ENCODE data around the gene THBS2. TPM values are rescaled to one million over a fixed set of nuclear protein-coding genes. Genes with fewer than 3 reads are reported as not detected.
"Not testable (repeated sequence)": the region's sequence is repeated elsewhere in the genome, so short reads cannot be mapped to it uniquely, and the experiment has no call there.

THBS2 gene
- total RNA-seq, 4 donors from 2014 or later = 5.4 to 28.3 (median 16.3) TPM

GRCh38 chr6:169220068-169220964 lies 33.3 kb downstream of the THBS2 start:
- no peaks in the 10 kb centered on the region for H3K36me3 ChIP-seq
- no peaks in the 10 kb centered on the region for H3K9me3 ChIP-seq
- TF ChIP-seq POLR2A (IDR thresholded peaks at IDR 0.05) = no peak
- TF ChIP-seq, protein P1, sequence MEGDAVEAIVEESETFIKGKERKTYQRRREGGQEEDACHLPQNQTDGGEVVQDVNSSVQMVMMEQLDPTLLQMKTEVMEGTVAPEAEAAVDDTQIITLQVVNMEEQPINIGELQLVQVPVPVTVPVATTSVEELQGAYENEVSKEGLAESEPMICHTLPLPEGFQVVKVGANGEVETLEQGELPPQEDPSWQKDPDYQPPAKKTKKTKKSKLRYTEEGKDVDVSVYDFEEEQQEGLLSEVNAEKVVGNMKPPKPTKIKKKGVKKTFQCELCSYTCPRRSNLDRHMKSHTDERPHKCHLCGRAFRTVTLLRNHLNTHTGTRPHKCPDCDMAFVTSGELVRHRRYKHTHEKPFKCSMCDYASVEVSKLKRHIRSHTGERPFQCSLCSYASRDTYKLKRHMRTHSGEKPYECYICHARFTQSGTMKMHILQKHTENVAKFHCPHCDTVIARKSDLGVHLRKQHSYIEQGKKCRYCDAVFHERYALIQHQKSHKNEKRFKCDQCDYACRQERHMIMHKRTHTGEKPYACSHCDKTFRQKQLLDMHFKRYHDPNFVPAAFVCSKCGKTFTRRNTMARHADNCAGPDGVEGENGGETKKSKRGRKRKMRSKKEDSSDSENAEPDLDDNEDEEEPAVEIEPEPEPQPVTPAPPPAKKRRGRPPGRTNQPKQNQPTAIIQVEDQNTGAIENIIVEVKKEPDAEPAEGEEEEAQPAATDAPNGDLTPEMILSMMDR (IDR thresholded peaks at IDR 0.05) = no peak
- H3K4me3 ChIP-seq = no peak overlapping the region
- no peaks in the 10 kb centered on the region for H3K4me1 ChIP-seq
- peak in 1 of 3 donors; percentile 29 for DNase-seq
- H3K27ac ChIP-seq = no peak overlapping the region
- H3K27me3 ChIP-seq = no peaks in the 10 kb centered on the region

- Histone ChIP-seq H3K4me1 (peaks cover 0 to 9% (median 3%) of the 10 kb centered on the region in 4 donors), H3K27me3 (no peaks in the 10 kb centered on the region), H3K4me3 (no peak overlapping the region), H3K27ac (no peak overlapping the region), H3K9me3 (no peaks in the 10 kb centered on the region), H3K36me3 (no peaks in the 10 kb centered on the region)
- DNase-seq = no peak
- no peak for TF ChIP-seq POLR2A (IDR thresholded peaks at IDR 0.05)
- TF ChIP-seq, protein P1 (IDR thresholded peaks at IDR 0.05) = no peak
Measured at GRCh38 chr6:169217972-169218371, 35.7 kb downstream of the THBS2 start.

DNA sequence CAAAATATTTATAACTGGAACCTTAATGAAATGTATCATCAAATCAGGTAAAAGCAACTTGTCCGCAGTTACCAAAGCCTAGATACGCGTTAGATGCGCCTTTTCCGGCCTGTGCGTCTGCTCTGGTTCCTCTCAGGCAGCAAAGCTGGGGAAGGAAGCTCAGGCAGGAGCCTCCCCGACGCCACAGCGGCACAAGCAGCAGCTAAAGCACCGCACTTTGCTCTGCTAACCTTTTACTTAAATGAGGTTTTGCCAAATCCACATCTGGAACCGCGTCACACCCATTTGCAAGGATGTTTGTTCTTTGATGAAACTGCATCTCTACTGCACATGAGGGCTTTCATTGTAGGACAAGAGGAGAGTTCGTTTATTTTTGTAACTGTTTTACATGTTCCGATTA lies 36.8 kb downstream of the THBS2 start:
- Histone ChIP-seq H3K36me3 (no peaks in the 10 kb centered on the region), H3K27me3 (no peaks in the 10 kb centered on the region), H3K4me3 (no peak overlapping the region), H3K4me1 (peaks cover 0 to 9% (median 3%) of the 10 kb centered on the region in 4 donors), H3K9me3 (no peaks in the 10 kb centered on the region), H3K27ac (no peak overlapping the region)
- DNase-seq = peak in 1 of 3 donors; percentile 40
- no peak for TF ChIP-seq POLR2A (IDR thresholded peaks at IDR 0.05)
- TF ChIP-seq, protein P1 (IDR thresholded peaks at IDR 0.05) = no peak

GRCh38 chr6:169215201-169215681 lies 38.4 kb downstream of the THBS2 start:
- TF ChIP-seq, protein P1 (IDR thresholded peaks at IDR 0.05) = no peak
- TF ChIP-seq POLR2A (IDR thresholded peaks at IDR 0.05) = no peak
- peak in 1 of 3 donors; percentile 42 for DNase-seq
- Histone ChIP-seq H3K4me3 (no peak overlapping the region), H3K27ac (peak overlapping the region; percentile 46 to 86 (median 60)), H3K9me3 (no peaks in the 10 kb centered on the region), H3K36me3 (no peaks in the 10 kb centered on the region), H3K4me1 (peaks cover 0 to 9% (median 3%) of the 10 kb centered on the region in 4 donors), H3K27me3 (no peaks in the 10 kb centered on the region)

GRCh38 chr6:169214789-169215188 lies 38.9 kb downstream of the THBS2 start:
- H3K27ac ChIP-seq = peak overlapping the region; percentile 46 to 86 (median 62)
- DNase-seq = peak in 1 of 3 donors; percentile 47
- H3K27me3 ChIP-seq, H3K36me3 ChIP-seq, H3K4me3 ChIP-seq, H3K9me3 ChIP-seq, H3K4me1 ChIP-seq: not testable (repeated sequence)

DNA sequence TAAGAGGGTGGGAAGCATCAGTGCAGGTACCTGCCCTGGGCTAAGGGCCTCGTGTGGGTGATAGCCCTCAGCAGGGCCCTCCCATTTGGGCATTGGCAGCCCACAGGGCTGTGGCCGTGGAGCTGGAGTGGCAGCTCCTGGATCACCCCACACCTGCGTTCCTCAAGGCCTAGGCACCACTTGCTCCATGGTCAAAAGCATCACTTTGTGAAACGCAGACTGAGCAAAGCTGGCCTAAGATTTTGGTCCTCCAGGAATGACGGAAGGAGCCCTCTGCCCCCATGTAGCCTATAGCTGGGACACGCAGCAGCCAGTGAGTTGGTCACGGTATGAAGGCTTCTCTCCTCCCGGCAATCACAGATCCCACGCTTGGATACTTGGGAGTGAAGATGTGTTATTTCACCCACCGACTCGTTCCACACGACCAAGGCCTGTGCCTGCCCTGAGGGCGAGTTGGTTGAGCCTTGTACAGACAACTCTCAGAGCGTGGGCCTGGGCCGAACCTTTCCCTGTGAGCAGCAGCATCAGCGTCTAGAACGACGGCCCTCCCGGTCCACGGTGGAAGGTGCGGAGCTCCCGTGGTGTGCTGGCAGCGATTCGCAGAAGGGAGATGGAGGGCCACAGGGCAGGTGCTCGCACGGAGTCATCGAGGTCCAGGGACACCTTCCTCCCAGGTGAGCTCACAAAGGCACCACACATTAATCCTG lies 39.7 kb downstream of the THBS2 start:
- no peaks in the 10 kb centered on the region for H3K9me3 ChIP-seq
- H3K4me1 ChIP-seq = peaks cover 0 to 9% (median 3%) of the 10 kb centered on the region in 4 donors
- no peaks in the 10 kb centered on the region for H3K27me3 ChIP-seq
- no peak for DNase-seq
- no peak for TF ChIP-seq POLR2A (IDR thresholded peaks at IDR 0.05)
- TF ChIP-seq, protein P1 (IDR thresholded peaks at IDR 0.05) = no peak
- H3K4me3 ChIP-seq = no peak overlapping the region
- H3K36me3 ChIP-seq = no peaks in the 10 kb centered on the region
- H3K27ac ChIP-seq = peak overlapping the region; percentile 52 to 86 (median 72)

Data from Peyer's patch (tissue), 4 donors.